ENCODE measurements around the gene RUBCNL. TPM values are rescaled to one million over a fixed set of nuclear protein-coding genes. Genes with fewer than 3 reads are reported as not detected.

The RUBCNL gene
- total and polyA plus RNA-seq, 2 of the 4 experiments (the other 2 are of a cell fraction), result 0.03 TPM; not detected in 1

DNA sequence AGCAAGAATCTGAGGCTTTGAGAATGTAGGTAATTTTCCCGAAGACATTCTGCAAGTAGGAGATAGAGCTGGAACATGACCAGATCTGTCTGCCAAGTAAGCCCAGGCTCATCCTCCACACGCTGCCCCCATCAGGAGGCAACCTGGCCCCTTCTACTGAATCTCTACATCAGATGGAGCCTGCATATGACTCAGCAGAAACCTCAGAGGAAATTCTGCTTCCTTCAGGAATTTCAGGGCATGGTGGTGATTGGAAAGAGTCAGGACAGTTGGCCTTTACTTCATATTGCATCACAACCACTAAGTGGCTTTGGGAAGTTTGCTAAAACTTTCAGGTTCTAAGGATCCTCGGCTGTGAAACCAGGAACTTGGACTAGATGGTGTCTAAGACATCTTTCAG is 90.1 kb downstream of the RUBCNL start:
- no peak overlapping the region for H3K56ac ChIP-seq (ENCODE audit: extremely low read depth, insufficient read depth, low read length)
- no peaks in the 10 kb centered on the region for H3K9me3 ChIP-seq (ENCODE audit: control insufficient read depth, insufficient read depth, low read length)
- BruUV-seq (replicated peaks), result no TSS peak
- H2AK5ac ChIP-seq (ENCODE audit: low read depth, low read length), result no peak overlapping the region
- peaks cover 4% of the 10 kb centered on the region for H3K4me1 ChIP-seq (ENCODE audit: control insufficient read depth, insufficient read depth, low read length)
- H3K79me1 ChIP-seq (ENCODE audit: low read depth in 1 of 2, low read length in 2 of 2), result no peaks in the 10 kb centered on the region
- H2BK120ac ChIP-seq (ENCODE audit: low read depth, low read length), result no peak overlapping the region
- H3K18ac ChIP-seq (ENCODE audit: low read depth, low read length), result peak overlapping the region; percentile 9; the same call in 1 of the 2 replicates
- H4K5ac ChIP-seq (ENCODE audit: low read depth, low read length), result no peak overlapping the region; the same call in 1 of the 2 replicates
- H3K4me2 ChIP-seq (ENCODE audit: low read depth, low read length), result no peak overlapping the region
- no peak overlapping the region for H3K4me3 ChIP-seq (ENCODE audit: insufficient read depth, low read depth, low read length)
- ATAC-seq (ENCODE audit: low read depth) (peak; percentile 54), DNase-seq (peak; percentile 67)
- H2AK9ac ChIP-seq (replicated peaks; ENCODE audit: low read depth, low read length, poor library complexity), result no peak overlapping the region
- H3K4ac ChIP-seq (ENCODE audit: low read depth, low read length), result peak overlapping the region; percentile 25; the same call in 1 of the 2 replicates
- H4K8ac ChIP-seq (ENCODE audit: low read depth in 2 of 2, low read length in 2 of 2), result peak overlapping the region in 1 of 2 experiments; percentile 22; a peak in 1 of 4 replicates
- H3K9ac ChIP-seq (ENCODE audit: low read depth, low read length), result no peak overlapping the region
- ChIA-PET POLR2A (ENCODE audit: unreplicated experiment) (no interaction called here), CTCF (no interaction called here)
- H3K9me1 ChIP-seq (ENCODE audit: insufficient read depth, low read length), result no peaks in the 10 kb centered on the region
- dilution Hi-C loops (cut with HindIII; ENCODE audit: low sequenced_read_pairs, unreplicated experiment) (no loop called here), intact Hi-C loops (cut with micrococcal nuclease) (no loop called here), in situ Hi-C loops (cut with MboI; ENCODE audit: low sequenced_read_pairs) (no loop called here)
- WGBS, 2 experiments (ENCODE audit: extremely low coverage in 2 of 2, insufficient read length in 1 of 2), result no CpG with 5 or more reads among the region's 3 CpGs
- H3K27ac ChIP-seq (ENCODE audit: insufficient read depth, low read length), result peak overlapping the region; percentile 70; the same call in 1 of the 2 replicates
- TF ChIP-seq CEBPB (IDR thresholded peaks at IDR 0.05; ENCODE audit: low read depth, low read length) (peak; percentile 83), CHD1 (IDR thresholded peaks at IDR 0.05; ENCODE audit: low read depth, low read length) (no peak), FOS (IDR thresholded peaks at IDR 0.05; ENCODE audit: low read depth, low read length) (0 out of 2 replicates have a peak, but pooled peaks have one; percentile 3), RCOR1 (IDR thresholded peaks at IDR 0.05; ENCODE audit: insufficient replicate concordance, low read length) (no peak), CTCF (conservative IDR thresholded peaks at IDR 0.05; ENCODE audit: low read depth, low read length) (no peak), NFE2L2 (IDR thresholded peaks at IDR 0.05; ENCODE audit: low read depth, low read length) (peak; percentile 88), MAFK (IDR thresholded peaks at IDR 0.05; ENCODE audit: low read depth, low read length) (peak; percentile 66)
- no peak overlapping the region for H2BK5ac ChIP-seq (ENCODE audit: low read depth, low read length, poor library complexity, severe bottlenecking)
- no peak overlapping the region for H2AFZ ChIP-seq (replicated peaks; ENCODE audit: low read length, poor library complexity)
- peak overlapping the region; percentile 81 for H2BK20ac ChIP-seq (ENCODE audit: low read depth, low read length)
- no peaks in the 10 kb centered on the region for H3K36me3 ChIP-seq (ENCODE audit: control insufficient read depth, insufficient read depth, low read length)
- no peak overlapping the region for H3K23ac ChIP-seq (ENCODE audit: low read depth, low read length)
- no peaks in the 10 kb centered on the region for H4K20me1 ChIP-seq (ENCODE audit: insufficient read depth, low read length)
- no peak overlapping the region for H3K14ac ChIP-seq (replicated peaks; ENCODE audit: low read depth, low read length)
- H2BK15ac ChIP-seq (ENCODE audit: low read depth, low read length), result no peak overlapping the region
- no peaks in the 10 kb centered on the region for H3K27me3 ChIP-seq (ENCODE audit: control insufficient read depth, insufficient read depth, low read length)
- H4K91ac ChIP-seq (ENCODE audit: insufficient read depth, low read depth, low read length), result no peak overlapping the region

Measured in IMR-90 (cell line).